Measurements from ENCODE around the gene C17orf107.
"Not testable (repeated sequence)": the region's sequence is repeated elsewhere in the genome, so short reads cannot be mapped to it uniquely, and the experiment has no call there.

The C17orf107 gene

DNA sequence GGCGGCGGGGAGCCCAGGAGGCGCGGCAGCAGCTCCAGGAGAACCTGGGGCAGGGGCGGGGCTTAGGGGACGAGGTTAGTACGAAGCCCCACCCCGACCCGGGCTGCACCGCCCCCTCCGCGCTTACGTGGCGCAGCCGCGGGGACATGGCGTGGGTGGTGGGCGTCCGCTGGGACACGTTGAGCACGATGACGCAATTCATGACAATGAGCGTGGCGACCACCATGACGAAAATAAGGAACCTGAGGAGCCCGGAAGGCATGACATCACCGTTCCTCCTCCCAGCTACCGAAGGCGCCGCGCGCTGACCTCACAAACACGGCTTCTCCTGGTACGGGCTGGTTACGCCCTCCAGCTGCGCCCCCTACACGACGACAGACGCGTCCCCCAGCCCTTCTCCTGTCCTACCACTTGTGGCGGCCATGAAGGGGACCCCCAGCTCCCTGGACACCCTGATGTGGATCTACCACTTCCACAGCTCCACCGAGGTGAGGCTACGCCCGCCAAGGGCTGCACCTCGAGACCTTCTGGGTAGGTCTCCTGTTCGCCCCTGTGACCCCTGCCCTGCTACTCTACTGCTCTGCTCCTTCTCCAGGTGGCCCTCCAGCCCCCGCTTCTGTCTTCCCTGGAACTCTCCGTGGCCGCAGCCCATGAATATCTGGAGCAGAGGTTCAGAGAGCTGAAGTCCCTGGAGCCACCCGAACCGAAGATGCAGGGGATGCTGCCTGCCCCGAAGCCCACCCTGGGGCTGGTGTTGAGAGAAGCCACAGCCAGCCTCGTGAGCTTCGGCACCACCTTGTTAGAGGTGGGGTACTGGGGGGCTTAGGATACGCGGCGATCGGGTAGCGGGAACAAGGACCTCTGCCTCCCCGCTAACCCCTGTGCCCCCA, at the start of gene C17orf107:
Gene C17orf107 (plus strand): TSS at position 196 of the 890 bp plus-strand sequence. CDS start 227 bp downstream, at position 423.
- no peak for DNase-seq

GRCh38 chr17:4850246-4850645, 49.1 kb upstream of the C17orf107 start:
- no peak for DNase-seq

DNA sequence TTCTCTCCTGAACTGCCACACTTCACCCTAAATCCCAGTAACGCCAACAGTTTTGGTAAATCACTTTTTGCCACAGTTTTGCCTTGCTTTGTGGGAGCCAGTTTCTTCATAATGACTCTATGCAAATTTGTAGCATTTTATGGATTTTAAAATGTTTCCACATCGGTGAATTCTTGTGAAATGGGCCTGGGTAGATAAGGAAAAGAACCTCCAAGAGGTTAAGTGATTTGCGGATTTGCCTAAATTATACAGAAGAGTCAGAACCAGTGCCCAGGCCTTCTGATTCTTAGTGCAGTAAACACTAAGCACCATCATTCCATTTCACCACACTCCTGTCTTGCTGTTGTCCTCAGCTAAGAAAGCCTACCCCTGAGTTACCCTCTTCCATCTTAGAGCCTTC, 48.3 kb upstream of the C17orf107 start:
- no peak for DNase-seq

DNA sequence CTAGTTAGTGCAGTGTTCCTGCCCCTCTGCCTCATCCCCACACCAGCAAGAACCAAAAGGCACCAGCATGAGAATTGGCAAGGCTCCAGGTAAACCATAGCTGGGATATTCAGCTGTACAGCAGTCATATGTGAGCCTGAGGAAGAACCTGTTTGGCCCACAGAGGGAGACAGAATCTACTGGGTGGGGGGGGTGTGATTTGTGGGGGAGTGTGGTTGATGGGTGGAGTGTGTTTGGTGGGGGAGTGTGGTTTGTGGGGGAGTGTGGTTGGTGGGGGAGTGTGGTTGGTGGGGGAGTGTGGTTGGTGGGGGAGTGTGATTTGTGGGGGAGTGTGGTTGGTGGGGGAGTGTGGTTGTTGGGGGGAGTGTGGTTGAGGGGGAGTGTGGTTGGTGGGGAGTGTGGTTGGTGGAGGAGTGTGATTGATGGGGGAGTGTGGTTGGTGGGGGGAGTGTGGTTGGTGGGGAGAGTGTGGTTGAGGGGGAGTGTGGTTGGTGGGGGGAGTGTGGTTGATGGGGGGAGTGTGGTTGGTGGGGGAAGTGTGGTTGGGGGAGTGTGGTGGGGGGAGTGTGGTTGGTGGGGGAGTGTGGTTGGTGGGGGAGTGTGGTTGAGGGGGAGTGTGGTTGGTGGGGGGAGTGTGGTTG, 46.6 kb upstream of the C17orf107 start:
- DNase-seq: peak in 1 of 2 experiments; percentile 44

GRCh38 chr17:4853208-4853671, 46.1 kb upstream of the C17orf107 start:
- DNase-seq: no peak

- no peak for DNase-seq
Observed at GRCh38 chr17:4854111-4854681, 45.1 kb upstream of the C17orf107 start.

- DNase-seq: no peak
Observed at GRCh38 chr17:4856271-4856936, 42.9 kb upstream of the C17orf107 start.

GRCh38 chr17:4856937-4857314, 42.4 kb upstream of the C17orf107 start:
- DNase-seq: no peak

DNA sequence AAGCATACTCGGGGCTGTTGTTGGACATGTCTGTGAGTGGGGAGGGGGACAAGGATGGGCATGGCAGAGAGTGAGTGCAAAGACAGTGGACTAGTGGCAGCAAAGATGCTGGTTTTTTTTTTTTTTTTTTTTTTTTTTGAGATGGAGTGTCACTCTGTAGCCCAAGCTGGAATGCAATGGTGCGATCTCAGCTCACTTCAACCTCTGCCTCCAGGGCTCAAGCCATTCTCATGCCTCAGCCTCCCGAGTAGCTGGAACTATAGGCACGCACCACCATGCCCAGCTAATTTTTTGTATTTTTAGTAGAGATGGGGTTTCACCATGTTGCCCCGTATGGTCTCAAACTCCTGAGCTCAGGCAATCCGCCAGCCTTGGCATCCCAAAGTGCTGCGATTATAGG, 42.0 kb upstream of the C17orf107 start:
- DNase-seq: not testable (repeated sequence)

DNA sequence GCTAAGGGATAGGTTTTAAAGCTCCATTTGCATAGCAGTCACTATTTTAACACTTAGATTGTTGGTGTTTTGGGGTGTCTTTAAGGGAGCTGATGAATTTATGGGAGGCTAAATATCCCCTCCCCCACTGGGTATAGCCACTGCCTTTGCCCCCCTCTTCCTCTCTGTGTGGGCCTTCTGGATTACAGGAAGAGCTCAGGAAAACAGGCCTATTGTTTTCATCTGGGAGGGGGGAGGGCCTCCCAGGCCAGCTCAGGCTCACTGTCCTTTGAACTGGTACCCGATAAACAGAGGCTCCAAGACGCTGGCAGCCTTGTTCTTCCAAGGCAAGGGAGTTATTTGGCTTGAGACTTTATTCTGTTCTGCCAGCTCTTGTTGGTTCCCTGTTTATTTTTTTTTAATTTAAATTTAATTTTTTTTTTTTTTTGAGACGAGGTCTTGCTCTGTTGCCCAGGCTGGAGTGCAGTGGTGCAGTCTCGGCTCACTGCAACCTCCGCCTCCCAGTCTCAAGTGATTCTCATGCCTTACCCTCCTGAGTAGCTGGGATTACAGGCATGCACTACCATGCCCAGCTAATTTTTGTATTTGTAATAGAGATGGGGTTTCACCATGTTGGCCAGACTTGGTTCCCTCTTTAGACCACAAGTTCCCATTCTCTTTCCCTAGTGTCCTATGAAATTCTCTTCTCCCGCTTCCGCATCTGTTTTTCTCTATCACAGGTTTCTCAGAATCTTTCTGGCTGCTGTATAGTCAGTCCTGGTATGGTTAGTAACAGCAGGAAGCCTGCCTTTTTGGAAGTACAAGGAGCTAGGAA, 41.1 kb upstream of the C17orf107 start:
- no peak for DNase-seq

DNA sequence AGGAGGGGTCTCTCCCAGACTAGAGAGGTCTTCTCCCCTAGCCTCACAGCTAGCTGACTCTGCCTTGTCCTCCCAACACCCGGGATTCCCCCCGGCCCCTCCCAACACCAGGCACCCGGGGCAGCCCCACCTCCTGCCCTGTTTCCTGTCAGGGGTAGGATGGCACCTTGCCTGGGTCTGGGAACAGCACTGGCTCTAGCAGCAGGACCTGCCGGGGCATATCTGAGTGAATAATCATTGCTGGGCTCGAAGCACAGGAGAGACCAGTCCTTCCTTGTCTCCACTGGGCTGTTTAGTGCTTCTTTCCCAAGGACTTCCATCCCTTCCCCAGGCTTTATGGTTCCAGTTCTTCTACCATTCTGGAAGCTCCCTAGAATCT, 40.5 kb upstream of the C17orf107 start:
- no peak for DNase-seq

DNA sequence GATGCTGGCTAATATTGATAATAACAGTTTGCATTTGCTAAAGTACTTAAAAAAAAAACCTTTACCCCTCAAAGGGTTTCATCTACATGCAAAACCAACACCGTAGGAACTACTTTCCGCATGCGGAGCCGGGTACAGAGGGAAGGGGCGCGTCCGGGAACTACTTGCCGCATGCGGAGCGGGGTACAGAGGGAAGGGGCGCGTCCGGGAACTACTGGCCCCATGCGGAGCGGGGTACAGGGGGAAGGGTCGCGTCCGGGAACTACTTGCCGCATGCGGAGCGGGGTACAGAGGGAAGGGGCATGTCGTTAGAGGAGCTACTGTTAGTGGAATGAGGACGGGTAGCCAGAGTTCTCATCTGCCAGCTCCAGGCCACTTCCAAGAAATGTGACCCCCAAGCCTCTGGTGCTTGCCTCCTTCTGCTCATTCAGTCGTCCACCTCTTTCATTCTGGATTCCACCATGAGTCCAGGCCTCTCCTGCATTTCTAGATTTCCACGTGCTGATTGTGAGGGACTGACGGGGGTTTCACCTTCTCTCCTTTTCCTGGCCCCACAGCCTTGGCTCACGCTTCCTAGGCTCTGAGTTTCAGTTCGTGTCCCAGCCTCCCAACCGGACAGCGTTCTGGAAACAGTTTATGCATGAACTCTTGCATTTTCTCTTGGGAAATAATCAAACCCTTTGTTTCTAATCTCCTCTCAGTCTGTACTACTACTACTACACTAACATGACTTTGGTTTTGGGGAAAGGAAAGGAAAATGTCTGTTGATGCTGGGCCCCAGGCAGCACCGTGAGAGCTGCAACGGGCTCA, 39.3 kb upstream of the C17orf107 start:
- no peak for DNase-seq

GRCh38 chr17:4860651-4861050, 38.7 kb upstream of the C17orf107 start:
- DNase-seq: no peak

GRCh38 chr17:4861052-4861451, 38.3 kb upstream of the C17orf107 start:
- no peak for DNase-seq

DNA sequence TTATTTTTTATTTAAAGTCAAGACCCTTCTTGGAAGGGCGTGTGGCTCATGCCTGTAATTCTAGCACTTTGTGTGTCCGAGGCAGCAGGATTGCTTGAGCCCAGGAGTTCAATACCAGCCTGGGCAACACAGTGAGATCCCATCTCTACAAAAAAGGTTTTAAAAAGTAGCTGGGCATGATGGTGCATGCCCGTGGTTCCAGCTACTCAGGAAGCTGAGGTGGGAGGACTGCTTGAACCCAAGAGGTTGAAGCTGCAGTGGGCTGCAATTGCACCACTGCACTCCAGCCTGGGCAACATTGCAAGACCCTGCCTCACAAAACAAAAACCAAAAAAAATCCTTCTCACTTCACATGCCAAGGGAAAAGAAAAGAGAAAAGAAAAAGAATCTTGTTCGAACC, 36.6 kb upstream of the C17orf107 start:
- no peak for DNase-seq

- DNase-seq: no peak
Observed at GRCh38 chr17:4863321-4863720, 36.0 kb upstream of the C17orf107 start.

DNA sequence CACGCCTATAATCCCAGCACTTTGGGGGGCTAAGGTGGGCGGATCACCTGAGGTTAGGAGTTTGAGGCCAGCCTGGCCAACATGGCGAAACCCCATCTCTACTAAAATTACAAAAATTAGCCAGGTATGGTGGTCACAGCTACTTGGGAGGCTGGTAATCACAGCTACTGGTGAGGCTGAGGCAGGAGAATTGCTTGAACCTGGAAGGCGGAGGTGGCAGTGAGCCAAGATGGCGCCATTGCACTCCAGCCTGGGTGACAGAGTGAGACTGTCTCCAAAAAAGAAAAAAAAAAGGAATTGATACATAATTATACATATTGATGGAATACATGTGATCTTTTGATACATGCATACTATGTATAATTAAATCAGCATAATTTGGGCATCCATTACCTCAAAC, 31.8 kb upstream of the C17orf107 start:
- not testable (repeated sequence) for DNase-seq

- DNase-seq: not testable (repeated sequence)
Observed at GRCh38 chr17:4869058-4869998, 30.0 kb upstream of the C17orf107 start.

DNA sequence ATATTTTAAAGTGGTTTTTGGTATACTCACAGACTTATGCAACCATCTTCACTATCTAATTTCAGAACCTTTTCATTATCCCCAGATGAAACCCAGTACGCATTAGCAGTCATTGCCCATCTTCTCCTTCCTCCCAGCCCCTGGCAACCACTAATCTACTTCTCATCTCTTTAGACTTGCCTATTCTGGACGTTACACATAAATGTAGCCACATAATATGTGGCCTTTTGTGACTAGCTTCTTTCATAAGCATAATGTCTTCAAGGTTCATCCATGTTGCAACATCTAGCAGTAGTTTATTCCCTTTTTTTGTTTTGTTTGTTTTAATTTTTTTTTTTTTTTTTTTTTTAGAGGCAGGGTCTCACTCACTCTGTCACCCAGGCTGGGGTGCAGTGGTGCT, 28.5 kb upstream of the C17orf107 start:
- no peak for DNase-seq

DNA sequence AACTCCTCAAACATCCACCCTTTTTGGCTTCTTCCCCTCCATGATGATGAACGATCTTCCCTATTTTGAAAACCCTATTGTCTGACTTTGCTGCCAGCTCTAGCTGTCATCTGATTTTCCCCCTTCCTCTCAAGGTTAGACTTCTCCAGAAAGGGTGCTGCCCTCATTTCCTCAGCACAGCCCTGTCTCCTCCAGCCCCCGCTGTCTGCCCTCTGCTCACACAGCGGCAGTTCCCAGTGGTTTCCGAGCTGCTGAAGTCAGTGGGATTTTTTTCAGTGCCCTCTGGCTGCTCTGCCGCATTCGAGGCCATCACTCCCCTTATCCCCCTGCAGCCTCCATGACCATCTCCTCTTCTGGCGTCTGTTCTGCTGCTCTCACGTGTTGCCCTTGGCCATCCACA, 26.6 kb upstream of the C17orf107 start:
- no peak for DNase-seq
